GM13977 (cell line): ENCODE data around the gene ENPP3.
"Not testable (repeated sequence)": the region's sequence is repeated elsewhere in the genome, so short reads cannot be mapped to it uniquely, and the experiment has no call there.

Source experiments
- DNase-seq: peaks from one replicate; pipeline ENCODE4 v3.0.0; 2012; ENCODE audit warnings: low spot score
- CTCF ChIP-seq: IDR thresholded peaks from 2 replicates; pipeline ENCODE4 v1.5.1; 2012; ENCODE audit warnings: mild to moderate bottlenecking, control low read depth; ENCODE audit not compliant: insufficient read depth; ENCODE audit errors: extremely low read depth, missing control alignments
- in situ Hi-C: fragments of 300-500 bp; cut with MboI; formaldehyde crosslinking; loops from one replicate; pipeline ENCODE4 v1.12.0; 2022; ENCODE audit warnings: low sequenced_read_pairs, low pct_unique_long_range_greater_than_20kb, mixed read lengths, inconsistent platforms; ENCODE audit not compliant: unreplicated experiment

Gene ENPP3

GRCh38 chr6:131740161-131740560 lies 103.1 kb downstream of the ENPP3 start:
- no peak for DNase-seq
- TF ChIP-seq CTCF = no peak
- in situ Hi-C loops = no loop called here

DNA sequence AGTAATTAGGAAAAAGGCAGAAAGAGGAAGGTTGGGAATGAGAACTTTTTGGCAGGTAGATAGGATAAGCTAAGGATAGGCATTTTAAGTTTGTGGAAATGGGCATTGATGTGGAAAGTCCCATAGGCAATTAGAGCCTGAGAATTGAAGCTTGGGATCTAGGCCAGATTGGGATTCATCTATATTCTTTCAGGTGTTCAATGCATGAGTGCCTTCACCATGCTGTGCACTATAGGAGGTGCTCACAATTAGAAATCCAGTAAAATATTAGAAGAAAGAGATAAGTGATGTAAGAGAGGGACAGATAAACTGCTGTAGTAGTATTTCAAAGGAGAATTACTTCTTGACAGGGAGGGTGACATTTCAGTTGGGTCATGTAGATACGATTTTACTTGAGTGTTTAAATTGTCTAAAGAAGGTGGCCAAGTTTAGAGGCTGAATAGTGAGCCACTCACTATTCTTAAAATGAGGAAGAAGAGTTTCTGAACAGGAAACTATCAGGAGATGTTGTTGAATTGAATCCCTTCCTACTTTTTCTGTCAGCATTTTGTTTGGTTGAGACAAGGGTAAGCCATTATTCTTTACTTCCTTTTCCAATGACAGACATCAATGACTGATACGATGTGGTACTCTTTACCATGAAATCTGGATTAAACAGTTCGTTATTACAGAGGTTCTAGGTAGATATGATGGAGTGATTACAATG lies 104.7 kb downstream of the ENPP3 start:
- in situ Hi-C loops = no loop called here
- no peak for TF ChIP-seq CTCF
- no peak for DNase-seq

GRCh38 chr6:131744432-131745287 lies 107.6 kb downstream of the ENPP3 start:
- no peak for TF ChIP-seq CTCF
- DNase-seq = no peak
- in situ Hi-C loops = no loop called here

- DNase-seq = no peak
- TF ChIP-seq CTCF = no peak
- in situ Hi-C loops = no loop called here
Measured at GRCh38 chr6:131745476-131745875, 108.4 kb downstream of the ENPP3 start.

DNA sequence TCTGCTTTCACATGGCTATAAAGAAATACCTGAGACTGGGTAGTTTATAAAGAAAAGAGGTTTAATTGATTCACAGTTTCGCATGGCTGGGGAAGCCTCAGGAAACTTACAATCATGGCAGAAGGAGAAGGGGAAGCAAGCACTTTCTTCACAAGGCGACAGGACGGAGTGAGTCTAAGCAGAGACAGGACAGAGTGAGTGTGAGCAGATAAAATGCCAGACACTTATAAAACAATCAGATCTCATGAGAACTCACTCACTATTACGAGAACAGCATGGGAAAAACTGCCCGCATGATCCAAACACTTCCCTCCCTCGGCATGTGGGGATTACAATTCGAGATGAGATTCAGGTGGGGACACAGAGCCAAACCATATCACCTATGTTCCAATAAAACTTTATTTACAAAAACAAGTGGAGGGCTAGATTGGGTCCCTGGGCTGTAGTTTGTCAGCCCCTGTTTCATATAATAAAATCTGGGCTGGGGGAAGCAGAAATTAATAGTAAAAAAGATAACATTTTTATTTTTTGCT lies 110.8 kb downstream of the ENPP3 start:
- in situ Hi-C loops = no loop called here
- no peak for DNase-seq
- TF ChIP-seq CTCF = no peak

GRCh38 chr6:131749023-131749422 lies 111.9 kb downstream of the ENPP3 start:
- in situ Hi-C loops = no loop called here
- no peak for DNase-seq
- TF ChIP-seq CTCF = no peak

DNA sequence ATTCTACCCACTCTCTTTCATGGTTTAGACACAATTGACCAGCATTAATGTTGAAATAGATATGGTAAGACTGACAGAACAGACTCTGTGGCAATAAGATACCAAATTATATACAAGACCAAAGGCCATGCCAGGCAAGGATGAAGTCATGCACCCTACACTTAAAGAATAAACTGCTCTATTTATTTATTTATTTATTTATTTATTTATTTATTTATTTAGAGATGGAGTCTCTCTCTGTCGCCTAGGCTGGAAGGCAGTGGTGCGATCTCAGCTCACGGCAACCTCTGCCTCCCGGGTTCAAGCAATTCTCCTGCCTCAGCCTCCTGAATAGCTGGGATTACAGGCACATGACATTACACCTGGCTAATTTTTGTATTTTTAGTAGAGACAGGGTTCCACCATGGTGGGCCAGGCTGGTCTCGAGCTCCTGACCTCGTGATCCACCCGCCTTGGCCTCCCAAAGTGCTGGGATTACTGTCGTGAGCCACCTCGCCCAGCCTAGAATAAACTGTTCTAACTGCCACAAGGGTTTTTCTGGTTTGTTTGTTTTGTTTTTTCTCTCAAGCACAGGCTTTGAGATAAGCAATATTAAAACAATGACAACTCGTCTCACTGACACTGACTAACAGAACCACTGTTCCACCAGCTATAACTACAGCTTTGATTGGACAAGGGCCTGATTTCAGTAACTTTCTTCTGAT lies 114.1 kb downstream of the ENPP3 start:
- in situ Hi-C loops, DNase-seq: not testable (repeated sequence)
